H1 (cell line): ENCODE measurements around the gene PPEF2. TPM values are rescaled to one million over a fixed set of nuclear protein-coding genes. Genes with fewer than 3 reads are reported as not detected.

ENCODE experiments used
- EZH2 ChIP-seq: fragments of 200-600 bp; sonication (generic); IDR thresholded peaks from 2 replicates; pipeline ENCODE4 v1.7.1; 2012; ENCODE audit warnings: low read depth, mild to moderate bottlenecking, moderate library complexity, low read length, inconsistent platforms; ENCODE audit not compliant: severe bottlenecking
- HDAC2 ChIP-seq, 2 experiments: fragments of 300-600 bp in 1 of 2; sonication (generic) in 1 of 2; IDR thresholded peaks; 2 replicates each; pipeline ENCODE4 v1.6.1; 2011 to 2012; ENCODE audit warnings: low read depth in 2 of 2, low read length in 2 of 2, mild to moderate bottlenecking in 2 of 2, moderate library complexity in 2 of 2, borderline replicate concordance in 1 of 2, inconsistent platforms in 1 of 2
- NANOG ChIP-seq: IDR thresholded peaks from 2 replicates; pipeline ENCODE4 v1.6.1; 2011; ENCODE audit warnings: low read length, low read depth, mild to moderate bottlenecking, inconsistent platforms; ENCODE audit not compliant: insufficient read depth, poor library complexity, severe bottlenecking
- RXRA ChIP-seq: IDR thresholded peaks from 2 replicates; pipeline ENCODE4 v1.6.1; 2011; ENCODE audit warnings: low read depth, mild to moderate bottlenecking, low read length, moderate library complexity; ENCODE audit not compliant: insufficient read depth
- SIN3A ChIP-seq, 2 experiments: IDR thresholded peaks in 1 of 2; conservative IDR thresholded peaks in 1 of 2; 2 replicates each; pipeline ENCODE4 v1.6.1; 2011 to 2012; ENCODE audit warnings: low read length in 2 of 2, improper control_type of control experiment in 1 of 2, low read depth in 1 of 2, mild to moderate bottlenecking in 1 of 2
- SUZ12 ChIP-seq: fragments of 200-600 bp; sonication (generic); IDR thresholded peaks from 2 replicates; pipeline ENCODE4 v1.6.1; 2012; ENCODE audit warnings: mild to moderate bottlenecking, inconsistent platforms, low read length, moderate library complexity, mixed read lengths
- TAF1 ChIP-seq: IDR thresholded peaks from 2 replicates; pipeline ENCODE4 v1.6.1; 2011; ENCODE audit warnings: mild to moderate bottlenecking, low read depth, low read length
- polyA plus RNA-seq, 7 experiments: library from polyadenylated mRNA; depleted of rRNA in 3 of 7; stranded (reverse) in 5 of 7; unstranded in 2 of 7; fragments of >200 nt in 5 of 7; fragments of 200-250 nt in 2 of 7; gene quantifications; 1 replicate in 5 of 7; 2 replicates in 1 of 7; 4 replicates in 1 of 7; pipeline versions ENCODE4 v1.2.1 to v1.2.3, GENCODE V29; 2011 to 2013; ENCODE audit warnings: missing spikeins in 2 of 7, mixed read lengths in 2 of 7
- total RNA-seq: library from RNA; stranded (reverse); fragmentation: NEBNext Ultra II Directional; extraction: Animal tissue kit (Norgen Biotek cat#: 25700); gene quantifications from 2 replicates; pipeline ENCODE4 v1.2.1, GENCODE V29; 2021
- TF ChIP-seq, protein P1 (sequence below): IDR thresholded peaks from 2 replicates; pipeline ENCODE4 v1.6.1; 2012; ENCODE audit warnings: inconsistent platforms
- TF ChIP-seq, protein P2 (sequence below), 3 experiments: IDR thresholded peaks; 1 replicate in 2 of 3; 2 replicates in 1 of 3; pipeline versions ENCODE4 v1.5.1 to v1.6.1; 2011; ENCODE audit warnings: low read length in 3 of 3, mild to moderate bottlenecking in 3 of 3, inconsistent platforms in 2 of 3, low read depth in 1 of 3, moderate library complexity in 1 of 3; ENCODE audit not compliant: insufficient read depth in 1 of 3; ENCODE audit errors: control extremely low read depth in 1 of 3

Gene PPEF2
- total and polyA plus RNA-seq, 2 of the 8 experiments (the other 6 are each of a cell fraction or from before 2014, with no cell fraction given) = not detected

- TF ChIP-seq EZH2 (no peak), RXRA (no peak), SUZ12 (peak; percentile 52), NANOG (no peak), SIN3A (conservative IDR thresholded peaks at IDR 0.05 in 1 of 2, IDR thresholded peaks at IDR 0.05 in 1 of 2; ENCODE audit: low read depth in 1 of 2, low read length in 2 of 2) (0 out of 4 replicates have a peak, but pooled peaks of 1 of the 2 experiments have one; percentile 43), HDAC2 (IDR thresholded peaks at IDR 0.05; ENCODE audit: borderline replicate concordance in 1 of 2, low read depth in 2 of 2, low read length in 2 of 2) (0 out of 4 replicates have a peak, but pooled peaks of 1 of the 2 experiments have one; percentile 9), TAF1 (peak; percentile 49; the same call in 1 of the 2 replicates)
- TF ChIP-seq, protein P1, sequence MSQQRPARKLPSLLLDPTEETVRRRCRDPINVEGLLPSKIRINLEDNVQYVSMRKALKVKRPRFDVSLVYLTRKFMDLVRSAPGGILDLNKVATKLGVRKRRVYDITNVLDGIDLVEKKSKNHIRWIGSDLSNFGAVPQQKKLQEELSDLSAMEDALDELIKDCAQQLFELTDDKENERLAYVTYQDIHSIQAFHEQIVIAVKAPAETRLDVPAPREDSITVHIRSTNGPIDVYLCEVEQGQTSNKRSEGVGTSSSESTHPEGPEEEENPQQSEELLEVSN = peak; percentile 43; the same call in 1 of the 2 replicates
- TF ChIP-seq, protein P2, sequence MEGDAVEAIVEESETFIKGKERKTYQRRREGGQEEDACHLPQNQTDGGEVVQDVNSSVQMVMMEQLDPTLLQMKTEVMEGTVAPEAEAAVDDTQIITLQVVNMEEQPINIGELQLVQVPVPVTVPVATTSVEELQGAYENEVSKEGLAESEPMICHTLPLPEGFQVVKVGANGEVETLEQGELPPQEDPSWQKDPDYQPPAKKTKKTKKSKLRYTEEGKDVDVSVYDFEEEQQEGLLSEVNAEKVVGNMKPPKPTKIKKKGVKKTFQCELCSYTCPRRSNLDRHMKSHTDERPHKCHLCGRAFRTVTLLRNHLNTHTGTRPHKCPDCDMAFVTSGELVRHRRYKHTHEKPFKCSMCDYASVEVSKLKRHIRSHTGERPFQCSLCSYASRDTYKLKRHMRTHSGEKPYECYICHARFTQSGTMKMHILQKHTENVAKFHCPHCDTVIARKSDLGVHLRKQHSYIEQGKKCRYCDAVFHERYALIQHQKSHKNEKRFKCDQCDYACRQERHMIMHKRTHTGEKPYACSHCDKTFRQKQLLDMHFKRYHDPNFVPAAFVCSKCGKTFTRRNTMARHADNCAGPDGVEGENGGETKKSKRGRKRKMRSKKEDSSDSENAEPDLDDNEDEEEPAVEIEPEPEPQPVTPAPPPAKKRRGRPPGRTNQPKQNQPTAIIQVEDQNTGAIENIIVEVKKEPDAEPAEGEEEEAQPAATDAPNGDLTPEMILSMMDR (IDR thresholded peaks at IDR 0.05; ENCODE audit: control extremely low read depth in 1 of 3, insufficient read depth in 1 of 3, low read depth in 1 of 3, low read length in 3 of 3) = peak in 1 of 3 experiments; percentile 2; a peak in 1 of 4 replicates
Observed at GRCh38 chr4:75939890-75940691, 37.8 kb upstream of the PPEF2 start (continued).
